ENCODE measurements around the gene P2RX4.

DNA sequence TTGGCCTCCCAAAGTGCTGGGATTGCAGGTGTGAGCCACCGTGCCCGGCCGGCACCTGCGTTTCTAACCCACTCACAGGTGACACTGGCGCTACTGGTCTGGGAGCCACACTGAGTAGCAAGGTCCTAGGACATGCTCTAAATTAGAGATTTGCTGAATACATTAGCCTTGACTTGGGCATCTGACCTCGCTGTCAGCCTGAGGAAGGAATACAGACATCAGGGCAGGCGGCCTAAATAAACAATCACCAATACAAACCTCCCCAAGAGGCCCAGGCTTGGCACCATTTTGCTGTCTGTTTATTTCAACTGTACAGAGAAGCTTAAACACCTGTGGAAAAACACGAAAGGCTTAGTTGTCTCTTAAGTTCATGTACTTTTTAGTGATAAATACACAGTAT lies 27.5 kb downstream of the P2RX4 start:
- TF ChIP-seq, protein P1, sequence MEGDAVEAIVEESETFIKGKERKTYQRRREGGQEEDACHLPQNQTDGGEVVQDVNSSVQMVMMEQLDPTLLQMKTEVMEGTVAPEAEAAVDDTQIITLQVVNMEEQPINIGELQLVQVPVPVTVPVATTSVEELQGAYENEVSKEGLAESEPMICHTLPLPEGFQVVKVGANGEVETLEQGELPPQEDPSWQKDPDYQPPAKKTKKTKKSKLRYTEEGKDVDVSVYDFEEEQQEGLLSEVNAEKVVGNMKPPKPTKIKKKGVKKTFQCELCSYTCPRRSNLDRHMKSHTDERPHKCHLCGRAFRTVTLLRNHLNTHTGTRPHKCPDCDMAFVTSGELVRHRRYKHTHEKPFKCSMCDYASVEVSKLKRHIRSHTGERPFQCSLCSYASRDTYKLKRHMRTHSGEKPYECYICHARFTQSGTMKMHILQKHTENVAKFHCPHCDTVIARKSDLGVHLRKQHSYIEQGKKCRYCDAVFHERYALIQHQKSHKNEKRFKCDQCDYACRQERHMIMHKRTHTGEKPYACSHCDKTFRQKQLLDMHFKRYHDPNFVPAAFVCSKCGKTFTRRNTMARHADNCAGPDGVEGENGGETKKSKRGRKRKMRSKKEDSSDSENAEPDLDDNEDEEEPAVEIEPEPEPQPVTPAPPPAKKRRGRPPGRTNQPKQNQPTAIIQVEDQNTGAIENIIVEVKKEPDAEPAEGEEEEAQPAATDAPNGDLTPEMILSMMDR (IDR thresholded peaks at IDR 0.05) = no peak
- TF ChIP-seq POLR2A (IDR thresholded peaks at IDR 0.05) = no peak

All from right lobe of liver (tissue), 4 donors.